ENCODE measurements around the gene SMARCC2. TPM values are rescaled to one million over a fixed set of nuclear protein-coding genes. Genes with fewer than 3 reads are reported as not detected.

Gene SMARCC2
- total RNA-seq, 1 donor from 2014 or later = 67.1 TPM

DNA sequence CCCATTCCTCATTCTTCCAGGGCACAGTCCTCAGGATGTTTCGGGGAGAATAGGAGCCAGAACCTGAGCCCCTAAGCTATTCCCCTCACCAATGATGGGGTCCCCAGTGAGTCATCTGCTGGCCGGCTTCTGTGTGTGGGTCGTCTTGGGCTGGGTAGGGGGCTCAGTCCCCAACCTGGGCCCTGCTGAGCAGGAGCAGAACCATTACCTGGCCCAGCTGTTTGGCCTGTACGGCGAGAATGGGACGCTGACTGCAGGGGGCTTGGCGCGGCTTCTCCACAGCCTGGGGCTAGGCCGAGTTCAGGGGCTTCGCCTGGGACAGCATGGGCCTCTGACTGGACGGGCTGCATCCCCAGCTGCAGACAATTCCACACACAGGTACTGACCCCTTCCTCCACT lies 41.9 kb upstream of the SMARCC2 start:
- Histone ChIP-seq H3K27ac (replicated peaks) (no peak overlapping the region), H3K9me3 (replicated peaks) (no peaks in the 10 kb centered on the region), H3K36me3 (peaks cover 13% of the 10 kb centered on the region), H3K4me1 (no peaks in the 10 kb centered on the region), H3K27me3 (ENCODE audit: low read depth) (no peaks in the 10 kb centered on the region), H3K4me3 (no peak overlapping the region)
- intact Hi-C loops (cut with micrococcal nuclease) = no loop called here
- TF ChIP-seq, protein P1, sequence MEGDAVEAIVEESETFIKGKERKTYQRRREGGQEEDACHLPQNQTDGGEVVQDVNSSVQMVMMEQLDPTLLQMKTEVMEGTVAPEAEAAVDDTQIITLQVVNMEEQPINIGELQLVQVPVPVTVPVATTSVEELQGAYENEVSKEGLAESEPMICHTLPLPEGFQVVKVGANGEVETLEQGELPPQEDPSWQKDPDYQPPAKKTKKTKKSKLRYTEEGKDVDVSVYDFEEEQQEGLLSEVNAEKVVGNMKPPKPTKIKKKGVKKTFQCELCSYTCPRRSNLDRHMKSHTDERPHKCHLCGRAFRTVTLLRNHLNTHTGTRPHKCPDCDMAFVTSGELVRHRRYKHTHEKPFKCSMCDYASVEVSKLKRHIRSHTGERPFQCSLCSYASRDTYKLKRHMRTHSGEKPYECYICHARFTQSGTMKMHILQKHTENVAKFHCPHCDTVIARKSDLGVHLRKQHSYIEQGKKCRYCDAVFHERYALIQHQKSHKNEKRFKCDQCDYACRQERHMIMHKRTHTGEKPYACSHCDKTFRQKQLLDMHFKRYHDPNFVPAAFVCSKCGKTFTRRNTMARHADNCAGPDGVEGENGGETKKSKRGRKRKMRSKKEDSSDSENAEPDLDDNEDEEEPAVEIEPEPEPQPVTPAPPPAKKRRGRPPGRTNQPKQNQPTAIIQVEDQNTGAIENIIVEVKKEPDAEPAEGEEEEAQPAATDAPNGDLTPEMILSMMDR (IDR thresholded peaks at IDR 0.05; ENCODE audit: borderline replicate concordance) = no peak
- no peak for DNase-seq

DNA sequence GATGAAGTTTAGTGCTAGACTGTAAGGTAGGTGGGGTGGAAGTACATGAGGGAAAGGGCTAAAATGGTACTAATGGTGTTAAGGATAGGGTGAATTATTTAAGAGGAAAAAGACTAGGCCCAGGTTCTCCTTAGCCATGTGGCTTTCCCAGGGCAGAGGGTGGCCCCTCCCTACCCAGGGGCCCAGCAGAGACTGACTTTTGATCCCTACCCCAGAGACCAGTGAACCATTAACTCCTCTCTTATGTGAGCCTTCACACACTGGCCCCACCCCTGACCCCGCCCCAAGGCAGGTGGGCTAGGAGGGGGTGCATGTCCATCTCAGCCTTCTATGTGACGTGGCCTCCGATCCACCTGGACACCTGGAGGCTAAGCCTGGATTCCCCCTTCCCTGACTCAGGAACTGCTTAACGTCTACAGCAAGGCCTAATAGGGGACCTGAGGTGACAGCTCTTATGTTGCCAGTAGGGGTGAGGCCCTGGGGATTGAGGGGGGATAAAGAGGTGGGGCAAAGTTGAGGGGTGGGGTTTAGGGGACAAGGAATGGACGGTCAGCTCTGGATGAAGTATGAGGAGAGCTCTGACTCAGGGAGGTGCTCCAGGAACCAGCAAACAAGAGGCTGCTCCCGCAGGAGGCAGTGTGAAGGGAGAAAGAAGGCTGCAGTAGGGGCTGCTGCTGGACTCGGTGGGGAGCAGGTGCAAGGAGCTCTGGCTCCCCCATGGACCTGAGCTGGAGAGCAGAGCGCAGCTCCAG lies 41.3 kb upstream of the SMARCC2 start:
- TF ChIP-seq, protein P1 (IDR thresholded peaks at IDR 0.05; ENCODE audit: borderline replicate concordance) = no peak
- intact Hi-C loops (cut with micrococcal nuclease) = no loop called here
- Histone ChIP-seq H3K27me3 (ENCODE audit: low read depth) (no peaks in the 10 kb centered on the region), H3K4me3 (no peak overlapping the region), H3K27ac (replicated peaks) (no peak overlapping the region), H3K9me3 (replicated peaks) (no peaks in the 10 kb centered on the region), H3K36me3 (peaks cover 13% of the 10 kb centered on the region), H3K4me1 (no peaks in the 10 kb centered on the region)
- DNase-seq = no peak

DNA sequence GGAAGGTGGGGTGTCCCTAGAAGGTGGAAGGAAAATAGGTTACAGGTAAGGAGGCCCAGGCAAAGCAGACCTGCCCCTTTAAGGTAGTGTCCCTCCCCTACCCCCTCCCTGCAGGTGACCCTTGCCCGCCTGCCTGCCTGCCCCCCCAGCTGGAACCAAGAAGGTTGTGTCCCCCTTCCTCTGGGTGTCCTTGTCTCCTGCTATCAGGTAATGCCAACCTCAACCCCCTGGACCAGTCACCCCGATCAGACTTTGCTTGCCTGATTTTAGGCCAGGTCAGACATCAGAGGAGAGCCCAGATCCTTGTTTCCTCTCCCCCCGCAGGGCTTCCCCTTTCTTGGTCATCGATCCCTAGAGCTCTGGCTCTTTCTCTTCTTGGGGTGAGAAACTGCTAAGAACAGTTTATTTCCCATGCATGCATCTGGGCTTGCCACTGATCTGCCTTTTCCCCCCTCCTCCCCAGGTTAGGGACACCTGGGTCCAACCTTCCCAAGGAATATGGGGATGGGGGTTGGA lies 40.7 kb upstream of the SMARCC2 start, which contains the start of gene SLC39A5:
Gene SLC39A5 (plus strand): TSS at position 136 of the 516 bp plus-strand sequence. CDS start 1,224 bp downstream, outside the sequence.
- TF ChIP-seq, protein P1 (IDR thresholded peaks at IDR 0.05; ENCODE audit: borderline replicate concordance) = no peak

DNA sequence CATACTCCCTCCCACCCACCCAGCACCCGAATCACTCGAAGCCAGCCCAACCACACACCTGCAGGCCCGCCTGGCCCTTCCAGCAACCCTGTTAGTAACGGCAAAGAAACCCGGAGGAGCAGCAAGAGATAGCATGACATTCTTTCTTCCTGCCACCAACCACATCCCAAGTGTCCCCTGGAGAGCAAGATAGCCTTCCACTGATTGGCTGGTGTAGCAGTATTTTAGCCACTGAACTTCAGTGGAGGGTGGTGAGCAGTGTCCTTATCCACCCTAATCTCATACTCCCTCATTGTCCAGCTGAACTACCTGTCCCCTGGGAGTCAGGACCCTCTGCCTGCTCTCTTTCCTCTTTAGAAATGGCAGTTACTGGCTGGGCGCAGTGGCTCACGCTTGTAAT lies 39.8 kb upstream of the SMARCC2 start:
- DNase-seq = no peak
- Histone ChIP-seq H3K27ac (replicated peaks) (no peak overlapping the region), H3K4me3 (no peak overlapping the region), H3K4me1 (peaks cover 11% of the 10 kb centered on the region), H3K9me3 (replicated peaks) (no peaks in the 10 kb centered on the region), H3K36me3 (peaks cover 13% of the 10 kb centered on the region), H3K27me3 (ENCODE audit: low read depth) (no peaks in the 10 kb centered on the region)
- intact Hi-C loops (cut with micrococcal nuclease) = no loop called here
- TF ChIP-seq, protein P1 (IDR thresholded peaks at IDR 0.05; ENCODE audit: borderline replicate concordance) = no peak

More for the DNA sequence above, 40.7 kb upstream of the SMARCC2 start, which contains the start of gene SLC39A5:
- no peak for DNase-seq
- H3K4me1 ChIP-seq = peaks cover 3% of the 10 kb centered on the region
- H3K4me3 ChIP-seq = no peak within 1 kb of the TSS
- no peaks in the 10 kb centered on the region for H3K9me3 ChIP-seq (replicated peaks)
- no peak within 1 kb of the TSS for H3K27ac ChIP-seq (replicated peaks)
- intact Hi-C loops (cut with micrococcal nuclease) = no loop called here
- H3K36me3 ChIP-seq = peaks cover 13% of the 10 kb centered on the region
- no peaks in the 10 kb centered on the region for H3K27me3 ChIP-seq (ENCODE audit: low read depth)

DNA sequence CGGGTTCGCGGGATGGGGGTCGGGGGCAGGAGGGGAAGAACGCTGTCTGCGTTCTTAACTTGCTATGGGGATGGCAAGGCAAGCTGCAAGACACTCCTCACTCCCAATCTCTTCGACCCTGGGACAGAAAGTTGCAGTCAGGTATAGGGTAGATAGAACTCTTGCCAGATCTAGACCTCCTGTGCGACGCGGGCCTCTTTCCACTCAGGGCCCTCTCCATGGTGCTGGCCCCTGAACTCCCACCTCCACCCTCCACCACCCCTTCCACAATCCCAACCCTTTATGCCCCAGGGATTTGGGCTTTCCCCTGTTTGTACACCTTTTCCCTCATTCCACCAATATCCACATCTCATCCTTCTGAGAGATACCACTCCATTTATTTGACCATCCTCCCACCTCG lies 35.7 kb upstream of the SMARCC2 start:
- peaks cover 49% of the 10 kb centered on the region for H3K4me1 ChIP-seq
- peak overlapping the region; percentile 99 for H3K27ac ChIP-seq (replicated peaks)
- no peaks in the 10 kb centered on the region for H3K9me3 ChIP-seq (replicated peaks)
- no peak for DNase-seq
- H3K4me3 ChIP-seq = peak overlapping the region; percentile 81
- TF ChIP-seq, protein P1 (IDR thresholded peaks at IDR 0.05; ENCODE audit: borderline replicate concordance) = no peak
- intact Hi-C loops (cut with micrococcal nuclease) = no loop called here
- H3K36me3 ChIP-seq = peaks cover 13% of the 10 kb centered on the region
- H3K27me3 ChIP-seq (ENCODE audit: low read depth) = no peaks in the 10 kb centered on the region

Data from left ventricle myocardium inferior (tissue), 1 donor.